ENCODE results near the gene GNB3.

- TF ChIP-seq CTCF (IDR thresholded peaks at IDR 0.05; ENCODE audit: low read length) (no peak), EZH2phosphoT487 (IDR thresholded peaks at IDR 0.05; ENCODE audit: low read length) (no peak)
These were observed 47.6 kb downstream of the GNB3 start for GRCh38 chr12:6888360-6888759.
